ENCODE data around the gene PRKCH. TPM values are rescaled to one million over a fixed set of nuclear protein-coding genes. Genes with fewer than 3 reads are reported as not detected.
A peak's percentile ranks its signal among the peaks of the same experiment; 100 is the strongest.

PRKCH gene
- polyA plus RNA-seq, 2 of the 4 experiments (the other 2 are of a cell fraction) = 10.0 to 10.2 TPM

GRCh38 chr14:61566537-61567225 lies 245.3 kb downstream of the PRKCH start (continued):
- TF ChIP-seq KDM1A (IDR thresholded peaks at IDR 0.05; ENCODE audit: low read depth) = no peak

GRCh38 chr14:61567838-61568571 lies 246.6 kb downstream of the PRKCH start:
- no peak overlapping the region for H3K4me3 ChIP-seq
- H3K9me3 ChIP-seq = no peaks in the 10 kb centered on the region
- no peak overlapping the region for H3K4me2 ChIP-seq
- DNase-seq (ENCODE audit: low read depth in 1 of 2, low spot score in 1 of 2) (no peak), FAIRE-seq (no peak), ATAC-seq (no peak)
- WGBS (ENCODE audit: missing lambda C conversion rate) = 87% methylated on average over 13 of the region's 13 CpGs
- H3K4me1 ChIP-seq = peaks cover 63% of the 10 kb centered on the region
- POLR2A ChIA-PET = no interaction called here
- H3K27ac ChIP-seq = peak overlapping the region; percentile 77 to 99
- CTCF ChIA-PET = interaction anchor here (1.2 kb wide), 1 partner anchor 86 kb away, joined by 3 read pairs; no protein-coding TSS in a partner anchor
- TF ChIP-seq NPAS2 (CRISPR knock-in tag; IDR thresholded peaks at IDR 0.05; ENCODE audit: borderline replicate concordance) = no peak
- no peak for TF ChIP-seq FOXS1 (CRISPR knock-in tag; IDR thresholded peaks at IDR 0.05)
- TF ChIP-seq, protein P1, sequence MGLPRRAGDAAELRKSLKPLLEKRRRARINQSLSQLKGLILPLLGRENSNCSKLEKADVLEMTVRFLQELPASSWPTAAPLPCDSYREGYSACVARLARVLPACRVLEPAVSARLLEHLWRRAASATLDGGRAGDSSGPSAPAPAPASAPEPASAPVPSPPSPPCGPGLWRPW (IDR thresholded peaks at IDR 0.05) = no peak
- no peak for TF ChIP-seq CBX8 (IDR thresholded peaks at IDR 0.05)
- no peak for TF ChIP-seq CHD2 (IDR thresholded peaks at IDR 0.05; ENCODE audit: low read length, partially characterized antibody)
- no peak for TF ChIP-seq TP53 (CRISPR knock-in tag; IDR thresholded peaks at IDR 0.05)
- TF ChIP-seq POLR2A (IDR thresholded peaks at IDR 0.05; ENCODE audit: low read length) = no peak
- no peak for TF ChIP-seq BCL3 (IDR thresholded peaks at IDR 0.05)
- no peak for TF ChIP-seq HEYL (CRISPR knock-in tag; IDR thresholded peaks at IDR 0.05)
- TF ChIP-seq JUN (IDR thresholded peaks at IDR 0.05) = no peak
- TF ChIP-seq ESRRA (IDR thresholded peaks at IDR 0.05; ENCODE audit: borderline replicate concordance, low read length) = no peak
- TF ChIP-seq NFE2L2 (conservative IDR thresholded peaks at IDR 0.05; ENCODE audit: low read length) = no peak
- TF ChIP-seq EP300 (IDR thresholded peaks at IDR 0.05) = no peak
- TF ChIP-seq MYC (IDR thresholded peaks at IDR 0.05; ENCODE audit: borderline replicate concordance, low read length) = no peak
- no peak for TF ChIP-seq EHMT2 (IDR thresholded peaks at IDR 0.05; ENCODE audit: low read depth)
- TF ChIP-seq, protein P2, sequence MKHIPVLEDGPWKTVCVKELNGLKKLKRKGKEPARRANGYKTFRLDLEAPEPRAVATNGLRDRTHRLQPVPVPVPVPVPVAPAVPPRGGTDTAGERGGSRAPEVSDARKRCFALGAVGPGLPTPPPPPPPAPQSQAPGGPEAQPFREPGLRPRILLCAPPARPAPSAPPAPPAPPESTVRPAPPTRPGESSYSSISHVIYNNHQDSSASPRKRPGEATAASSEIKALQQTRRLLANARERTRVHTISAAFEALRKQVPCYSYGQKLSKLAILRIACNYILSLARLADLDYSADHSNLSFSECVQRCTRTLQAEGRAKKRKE (CRISPR knock-in tag; IDR thresholded peaks at IDR 0.05; ENCODE audit: low read depth) = no peak

DNA sequence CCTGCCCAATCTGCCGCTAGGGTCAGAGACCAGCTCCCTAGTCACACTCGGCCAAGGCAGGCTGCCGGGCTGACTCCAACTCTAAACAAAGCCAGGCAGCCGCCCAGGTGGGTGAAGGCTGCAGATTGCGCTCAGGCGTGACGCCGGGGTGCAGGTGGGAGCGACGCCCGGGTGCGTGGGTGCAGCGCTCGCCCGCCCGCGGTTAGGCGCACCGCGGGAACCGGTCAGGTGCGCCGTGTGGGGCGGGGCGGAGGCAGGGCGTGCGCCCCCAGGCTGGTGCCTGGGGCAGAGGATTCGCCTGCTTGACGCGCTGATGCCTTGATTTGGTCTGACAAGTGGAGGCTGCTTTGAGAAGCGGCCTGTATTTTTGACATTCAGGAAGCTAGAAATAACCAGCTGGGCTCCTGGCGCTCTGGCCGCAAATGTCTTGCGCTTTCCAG lies 247.2 kb downstream of the PRKCH start:
- peak overlapping the region; percentile 77 to 99; a peak in 5 of 6 replicates for H3K27ac ChIP-seq
- CTCF ChIA-PET = interaction anchor here (1.1 to 1.2 kb wide), 2 partner anchors 8 to 86 kb away, joined by 3 to 5 read pairs; no protein-coding TSS in a partner anchor
- POLR2A ChIA-PET = no interaction called here
- H3K4me1 ChIP-seq = peaks cover 63% of the 10 kb centered on the region
- FAIRE-seq (no peak), ATAC-seq (no peak), DNase-seq (ENCODE audit: low read depth in 1 of 2, low spot score in 1 of 2) (no peak)
- H3K4me3 ChIP-seq = no peak overlapping the region
- TF ChIP-seq MAX (IDR thresholded peaks at IDR 0.05) = no peak
- TF ChIP-seq HDAC2 (IDR thresholded peaks at IDR 0.05) = no peak
- no peak overlapping the region for H3K4me2 ChIP-seq
- WGBS (ENCODE audit: missing lambda C conversion rate) = 95% methylated on average over 33 of the region's 34 CpGs
- no peaks in the 10 kb centered on the region for H3K9me3 ChIP-seq

Measured in A549 (cell line).